GM21390 (cell line): ENCODE results near the gene NRL.

Source experiments
- ATAC-seq: cut with Tn5 transposase; IDR thresholded peaks from one replicate; pipeline ENCODE4 v1.9.1; 2021; ENCODE audit not compliant: unreplicated experiment

The NRL gene

DNA sequence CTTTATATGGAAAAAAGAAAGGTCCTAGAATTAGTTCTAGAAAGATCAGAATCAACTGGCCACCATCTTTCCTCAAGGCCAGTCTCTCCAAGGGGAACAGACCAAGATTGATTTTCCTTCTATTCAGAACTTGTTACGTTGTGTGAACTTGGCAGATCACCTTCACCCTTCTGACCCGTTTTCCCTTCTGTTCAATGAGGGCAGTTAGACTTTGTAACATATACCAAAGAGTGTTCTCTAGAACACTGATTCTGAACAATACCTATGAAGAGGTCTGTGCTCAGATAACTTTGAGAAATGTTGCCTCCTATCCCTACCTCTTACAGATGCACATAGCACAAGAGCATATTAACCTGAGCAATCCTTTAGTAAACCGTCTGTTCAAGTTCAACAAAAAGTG is 31.3 kb downstream of the NRL start:
- no peak for ATAC-seq

DNA sequence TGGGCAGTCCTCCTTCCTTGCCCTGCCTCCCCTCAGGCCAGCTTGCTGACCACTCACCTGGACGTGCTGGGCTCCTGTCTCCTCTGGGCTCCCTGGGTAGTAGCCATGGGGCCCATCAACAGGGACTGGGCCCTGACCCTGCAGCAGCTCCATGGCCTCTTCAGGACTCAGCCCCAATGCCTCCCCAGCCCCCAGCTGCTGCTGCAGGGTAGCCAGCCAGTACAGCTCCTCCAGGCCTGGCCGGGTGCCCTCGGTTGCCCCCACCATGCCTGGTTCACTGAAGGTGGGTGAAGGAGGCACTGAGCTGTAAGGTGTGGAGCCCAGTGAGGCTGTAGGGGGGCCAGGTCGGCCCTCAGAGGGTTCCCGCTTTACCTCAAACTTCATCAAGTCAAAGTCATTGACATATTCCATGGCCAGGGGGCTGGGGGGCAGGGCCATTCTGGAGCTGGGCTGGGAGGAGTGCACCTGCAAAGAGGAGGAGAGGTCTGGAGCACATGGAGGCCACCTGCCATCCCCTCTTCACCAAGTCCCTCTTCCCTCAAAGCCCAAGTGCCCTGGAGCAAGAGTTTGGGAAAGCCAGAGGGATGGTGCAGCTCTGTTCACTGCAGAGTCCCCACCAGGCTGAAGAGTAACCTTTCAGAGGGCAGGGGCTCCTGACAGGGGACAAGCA is 32.2 kb downstream of the NRL start:
- ATAC-seq: no peak

DNA sequence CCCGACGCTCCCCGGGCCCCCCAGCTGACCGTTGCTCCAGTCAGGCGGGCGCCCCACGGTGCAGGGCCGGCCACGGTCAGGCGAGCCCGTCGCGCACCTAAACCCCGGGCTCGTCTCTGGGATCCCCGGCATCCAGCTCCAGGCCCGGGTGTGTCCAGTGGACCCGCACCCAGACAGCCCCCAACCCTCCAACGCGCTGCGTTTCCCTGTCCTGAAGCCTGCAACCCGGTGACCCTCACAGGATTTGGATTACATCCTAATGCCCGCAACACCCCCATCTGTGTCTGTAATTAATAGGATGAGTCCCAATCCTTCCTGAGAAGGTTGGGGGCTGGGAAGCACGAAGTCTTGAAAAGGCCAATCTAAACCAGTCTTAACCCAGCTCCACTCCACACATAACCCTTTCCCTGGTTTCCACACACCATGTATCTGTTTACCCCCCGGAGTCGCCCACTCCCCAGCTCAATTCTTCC is 33.0 kb downstream of the NRL start:
- no peak for ATAC-seq

DNA sequence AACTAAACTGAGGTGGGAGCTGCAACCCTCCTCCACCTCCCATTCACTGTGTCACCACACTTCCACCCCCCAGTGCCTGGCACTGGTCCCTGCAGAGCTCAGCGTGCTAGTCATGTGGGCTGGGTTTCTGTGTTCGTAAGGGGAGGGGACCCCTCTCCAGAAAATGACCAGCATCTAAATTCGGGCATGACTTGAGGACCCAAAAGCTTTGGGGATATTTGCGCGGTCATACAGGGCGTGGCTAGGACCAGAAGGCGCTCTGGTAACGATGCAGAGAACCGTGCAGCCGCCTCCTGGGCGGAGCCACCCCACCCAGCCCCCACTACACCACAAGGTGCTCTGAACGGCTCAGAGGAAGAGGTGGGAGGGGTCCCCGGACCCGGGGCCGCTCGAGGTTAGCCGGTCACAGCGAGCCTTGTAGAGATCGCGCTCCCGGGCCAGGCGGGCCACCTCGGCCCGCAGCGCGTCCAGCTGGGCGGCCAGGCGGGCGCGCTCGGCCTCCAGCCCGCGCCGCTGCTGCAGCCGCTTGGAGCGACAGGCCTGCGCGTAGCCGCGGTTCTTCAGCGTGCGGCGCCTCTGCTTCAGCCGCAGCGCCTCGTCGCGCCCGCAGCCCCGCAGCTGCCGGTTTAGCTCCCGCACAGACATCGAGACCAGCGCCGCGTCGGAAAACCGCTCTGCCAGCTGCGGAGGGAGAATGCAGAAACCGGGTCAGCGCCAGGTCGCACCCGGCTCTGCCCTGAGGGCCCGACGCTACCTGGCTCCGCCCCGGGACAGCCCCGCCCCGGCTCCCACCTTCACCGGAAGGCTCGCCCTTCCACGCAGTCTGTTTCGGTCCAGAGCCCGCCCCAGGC is 33.6 kb downstream of the NRL start:
- ATAC-seq: peak; percentile 86

DNA sequence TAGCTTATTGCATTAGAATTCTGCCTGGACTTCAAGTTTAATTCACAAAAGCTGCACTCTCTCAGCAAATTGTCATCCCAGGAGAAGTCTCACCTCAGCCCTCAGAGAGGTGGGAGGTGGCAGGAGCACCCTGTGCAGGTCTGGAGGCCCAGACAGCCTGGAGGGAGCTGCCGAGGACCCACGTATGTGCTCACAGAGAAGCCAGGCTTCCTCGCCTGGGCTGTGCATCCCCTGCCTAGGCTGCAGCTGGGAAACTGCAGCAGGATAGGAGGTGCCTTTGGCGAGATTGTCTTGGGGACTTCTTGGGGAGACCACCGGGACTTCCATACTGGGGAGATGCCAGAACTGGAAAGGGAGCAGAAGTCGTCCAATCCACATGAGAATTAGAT is 34.6 kb downstream of the NRL start:
- ATAC-seq: no peak

DNA sequence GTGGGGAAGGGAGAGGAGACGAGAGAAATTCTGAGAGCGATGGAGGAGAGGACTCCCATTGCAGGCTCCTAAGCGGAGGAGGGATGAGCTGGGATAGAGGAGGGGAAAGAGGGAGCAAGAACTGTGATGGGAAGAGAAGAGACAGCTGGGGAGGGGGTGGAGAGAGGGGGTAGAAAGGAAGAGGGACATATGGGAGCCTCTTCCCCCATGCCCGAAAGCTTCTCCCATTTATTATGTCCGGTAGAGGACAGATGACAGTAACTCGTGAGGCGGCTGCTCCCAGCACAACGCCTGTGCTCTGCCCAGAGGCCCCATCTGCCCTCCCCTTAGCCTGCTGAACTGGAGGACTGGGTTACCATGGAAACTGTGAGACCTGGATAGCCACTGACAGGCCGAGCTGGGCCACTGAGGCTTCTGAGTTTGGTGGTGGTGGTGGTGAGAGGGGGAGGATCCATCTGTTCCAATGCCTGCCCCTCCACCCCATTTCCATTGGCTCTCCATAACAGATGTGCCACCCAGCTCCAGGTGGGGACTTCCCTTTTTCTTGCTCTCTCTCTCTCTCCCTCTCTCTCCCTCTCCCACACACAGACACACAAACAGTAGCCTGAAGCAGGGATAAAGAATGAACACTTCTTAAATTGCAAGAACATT is 35.1 kb downstream of the NRL start:
- ATAC-seq: no peak

DNA sequence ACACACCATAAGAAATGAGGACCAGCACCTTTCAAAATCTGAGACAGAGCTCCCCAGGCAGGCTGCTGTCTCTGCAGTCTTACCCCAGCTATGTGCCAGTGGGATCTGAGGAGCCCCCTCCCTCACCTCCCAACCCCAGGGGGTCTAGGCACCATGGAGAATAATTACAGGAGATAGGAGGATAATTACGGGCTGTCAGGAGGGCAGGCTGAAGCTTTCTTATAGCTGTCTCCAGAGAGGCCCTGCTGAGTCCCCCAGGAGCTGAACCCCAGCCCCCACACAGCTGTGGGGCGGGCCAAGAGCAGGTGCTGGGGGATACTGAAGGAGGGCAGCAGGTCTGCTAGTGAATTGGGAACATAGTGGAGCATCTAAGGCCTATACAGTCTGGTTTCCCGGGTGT is 36.6 kb downstream of the NRL start:
- no peak for ATAC-seq

DNA sequence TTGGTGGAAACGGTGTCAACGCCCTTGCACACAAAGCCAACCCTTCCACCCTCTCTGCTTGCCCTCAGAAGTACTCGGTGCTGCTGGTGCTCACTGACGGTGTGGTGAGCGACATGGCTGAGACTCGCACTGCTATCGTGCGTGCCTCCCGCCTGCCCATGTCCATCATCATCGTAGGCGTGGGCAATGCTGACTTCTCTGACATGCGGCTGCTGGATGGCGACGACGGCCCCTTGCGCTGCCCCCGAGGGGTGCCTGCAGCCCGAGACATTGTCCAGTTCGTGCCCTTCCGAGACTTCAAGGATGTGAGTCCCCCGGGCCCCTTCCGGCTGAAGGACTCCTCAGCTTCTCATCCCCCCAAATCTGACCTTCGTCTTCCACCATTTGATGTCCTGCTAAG is 37.7 kb downstream of the NRL start:
- no peak for ATAC-seq

DNA sequence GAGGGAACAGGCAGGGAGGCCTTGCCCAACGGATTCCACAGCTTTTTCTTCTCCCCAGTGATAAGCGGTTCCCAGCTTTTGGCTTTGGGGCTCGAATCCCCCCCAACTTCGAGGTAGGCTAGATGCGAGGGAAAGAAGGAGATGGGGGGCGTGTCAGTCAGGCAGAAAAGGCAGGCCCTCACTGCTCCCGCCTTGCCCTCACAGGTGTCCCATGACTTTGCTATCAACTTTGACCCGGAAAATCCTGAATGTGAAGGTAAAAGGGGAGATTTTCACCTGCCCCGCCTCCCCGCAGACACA is 38.5 kb downstream of the NRL start:
- no peak for ATAC-seq

DNA sequence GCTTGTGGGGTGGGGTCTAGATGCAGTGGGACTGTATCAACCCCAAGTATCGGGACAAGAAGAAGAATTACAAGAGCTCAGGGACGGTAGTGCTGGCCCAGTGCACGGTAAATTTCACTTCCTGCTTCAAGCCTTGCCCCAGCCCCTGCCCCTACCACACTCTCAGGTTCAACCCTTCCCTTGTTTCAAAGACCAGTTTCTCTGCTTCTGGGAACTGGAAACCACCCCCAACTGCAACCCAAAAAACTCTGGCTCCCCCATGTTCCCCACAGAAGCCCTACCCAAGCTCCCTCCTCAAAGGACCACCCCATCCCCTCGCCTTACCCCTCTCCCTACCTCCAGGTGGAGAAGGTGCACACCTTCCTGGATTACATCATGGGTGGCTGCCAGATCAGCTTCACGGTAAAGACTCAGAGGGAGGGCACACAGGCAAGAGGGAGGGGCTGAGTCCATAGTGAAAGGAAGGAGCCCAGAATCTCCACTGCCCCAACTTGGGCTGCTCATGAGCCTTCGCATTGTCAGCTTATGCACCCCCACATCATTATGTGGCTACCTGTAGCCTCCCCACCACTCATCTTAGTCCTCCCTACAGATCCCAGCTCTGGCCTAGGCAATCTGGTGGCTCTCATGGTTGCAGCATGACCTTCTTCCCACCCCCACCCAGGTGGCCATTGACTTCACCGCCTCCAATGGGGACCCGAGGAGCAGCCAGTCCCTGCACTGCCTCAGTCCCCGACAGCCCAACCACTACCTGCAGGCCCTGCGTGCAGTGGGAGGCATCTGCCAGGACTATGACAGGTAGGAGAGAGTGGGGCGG is 39.1 kb downstream of the NRL start:
- no peak for ATAC-seq

DNA sequence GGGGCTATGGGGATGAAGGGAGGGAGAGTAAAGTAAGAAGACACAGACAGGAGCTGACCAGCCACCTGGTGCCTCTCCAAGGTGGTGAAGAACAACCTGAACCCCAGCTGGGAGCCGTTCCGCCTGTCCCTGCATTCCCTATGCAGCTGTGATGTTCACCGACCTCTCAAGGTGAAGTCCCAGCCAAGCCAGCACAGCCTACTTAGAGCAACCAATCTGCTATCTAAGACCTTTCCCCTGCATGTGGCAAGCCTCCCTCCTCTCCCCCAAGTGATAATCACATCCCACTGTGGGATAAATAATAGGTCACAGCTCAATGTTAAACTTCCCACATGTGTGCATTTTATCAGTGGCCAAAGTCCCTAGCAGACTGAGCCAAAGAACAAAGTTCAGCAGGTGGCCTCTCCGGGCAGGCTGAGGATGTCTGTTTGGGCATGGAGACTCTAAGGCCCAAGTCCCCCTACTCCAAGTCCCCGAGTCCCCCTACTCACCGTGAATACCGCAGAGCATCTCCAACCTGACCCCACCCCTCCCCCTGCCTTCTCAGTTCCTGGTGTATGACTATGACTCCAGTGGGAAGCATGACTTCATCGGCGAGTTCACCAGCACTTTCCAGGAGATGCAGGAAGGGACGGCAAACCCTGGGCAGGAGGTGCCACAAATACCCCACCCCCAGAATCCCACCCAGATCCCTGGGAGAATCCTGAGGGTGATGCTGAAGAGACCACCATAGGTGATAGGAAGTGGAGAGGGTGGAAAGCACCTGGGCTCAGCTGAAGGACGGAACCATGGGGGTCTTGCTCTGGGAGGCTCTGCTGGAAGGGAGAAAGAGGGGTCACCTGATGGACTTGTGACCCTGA is 39.9 kb downstream of the NRL start:
- no peak for ATAC-seq

DNA sequence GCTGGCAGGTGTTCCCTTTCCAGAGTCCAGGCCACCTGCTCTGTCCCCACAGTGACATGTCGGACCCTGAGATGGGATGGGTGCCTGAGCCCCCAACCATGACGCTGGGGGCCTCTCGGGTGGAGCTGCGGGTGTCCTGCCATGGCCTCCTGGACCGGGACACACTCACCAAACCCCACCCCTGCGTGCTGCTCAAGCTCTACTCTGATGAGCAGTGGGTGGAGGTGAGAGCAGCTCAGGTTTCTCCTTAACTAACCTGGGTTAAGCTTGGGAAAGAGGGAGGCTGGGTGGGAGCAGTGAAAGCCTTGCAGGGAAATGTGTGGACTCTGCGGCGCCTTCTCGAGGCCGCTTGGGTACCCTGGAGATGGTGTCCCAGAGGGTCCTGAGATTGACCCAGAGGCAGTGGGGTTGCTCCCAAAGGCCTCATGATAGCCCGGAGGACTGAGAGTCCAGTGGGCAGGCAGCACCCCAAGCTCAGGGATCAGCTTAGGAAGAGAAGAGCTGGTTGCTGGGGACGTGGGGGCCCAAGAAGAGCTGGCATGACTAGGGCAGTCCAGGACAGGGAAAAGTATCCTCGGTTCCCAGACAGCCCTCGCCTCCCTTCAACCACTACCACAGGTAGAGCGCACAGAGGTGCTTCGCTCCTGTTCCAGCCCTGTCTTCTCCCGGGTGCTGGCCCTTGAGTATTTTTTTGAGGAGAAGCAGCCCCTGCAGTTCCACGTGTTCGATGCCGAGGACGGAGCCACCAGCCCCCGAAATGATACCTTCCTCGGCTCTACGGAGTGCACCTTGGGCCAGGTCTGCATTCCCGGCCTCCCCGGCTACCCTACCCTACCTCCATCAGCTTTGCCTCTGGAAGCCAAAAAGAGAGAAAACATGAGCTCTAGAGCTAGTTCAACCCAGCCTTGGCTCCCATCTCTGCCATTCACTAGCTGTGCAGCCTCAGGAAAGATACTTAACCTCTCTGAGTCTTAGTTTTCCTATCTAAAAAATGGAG is 41.6 kb downstream of the NRL start:
- no peak for ATAC-seq

DNA sequence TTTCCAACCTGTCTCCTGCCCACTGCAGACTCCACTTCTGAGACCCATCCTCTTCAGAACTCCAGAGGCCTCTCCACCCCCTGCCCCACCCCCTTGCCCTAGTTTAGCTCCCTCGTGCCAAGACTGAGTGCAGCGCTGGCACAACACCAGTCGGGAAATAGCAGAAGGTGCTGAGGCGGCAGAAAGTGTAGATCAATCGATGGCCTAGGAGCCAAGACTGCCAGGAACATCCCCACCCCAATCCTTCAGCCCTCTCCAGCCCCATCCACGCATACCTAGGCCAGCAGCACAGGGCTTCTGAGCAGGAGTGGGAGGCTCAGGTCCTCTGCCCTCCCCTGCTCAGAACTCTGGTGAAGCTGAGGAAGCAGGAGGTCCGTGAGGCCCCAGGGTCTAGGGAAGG is 42.3 kb downstream of the NRL start:
- no peak for ATAC-seq

DNA sequence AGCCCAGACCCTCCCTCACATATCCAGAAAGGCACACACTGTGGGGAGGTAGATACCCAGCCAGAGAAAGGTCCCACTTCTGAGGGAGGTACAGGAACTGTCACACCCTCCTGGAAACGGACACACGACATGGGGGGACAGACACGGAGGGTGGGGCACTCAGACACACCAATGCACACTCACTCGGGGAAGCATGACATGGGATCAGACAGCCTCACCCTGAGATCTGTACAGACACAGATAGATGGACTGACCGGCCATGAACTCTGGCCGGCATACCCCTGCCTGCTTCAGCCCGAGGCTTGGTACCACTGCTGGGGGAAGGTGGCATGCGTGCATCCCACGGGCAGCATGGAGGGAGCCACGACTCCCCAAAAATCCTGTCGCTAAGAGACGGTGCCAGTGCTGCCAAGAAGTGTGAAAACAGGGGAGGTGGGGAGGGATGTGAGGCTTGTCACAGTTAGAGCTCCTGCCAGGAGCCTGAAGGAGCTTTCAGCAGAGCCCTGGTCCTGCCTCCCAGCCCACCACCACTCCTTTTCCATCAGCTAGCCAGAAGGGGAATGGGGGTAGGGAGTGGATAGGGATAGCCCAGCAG is 42.8 kb downstream of the NRL start:
- no peak for ATAC-seq

DNA sequence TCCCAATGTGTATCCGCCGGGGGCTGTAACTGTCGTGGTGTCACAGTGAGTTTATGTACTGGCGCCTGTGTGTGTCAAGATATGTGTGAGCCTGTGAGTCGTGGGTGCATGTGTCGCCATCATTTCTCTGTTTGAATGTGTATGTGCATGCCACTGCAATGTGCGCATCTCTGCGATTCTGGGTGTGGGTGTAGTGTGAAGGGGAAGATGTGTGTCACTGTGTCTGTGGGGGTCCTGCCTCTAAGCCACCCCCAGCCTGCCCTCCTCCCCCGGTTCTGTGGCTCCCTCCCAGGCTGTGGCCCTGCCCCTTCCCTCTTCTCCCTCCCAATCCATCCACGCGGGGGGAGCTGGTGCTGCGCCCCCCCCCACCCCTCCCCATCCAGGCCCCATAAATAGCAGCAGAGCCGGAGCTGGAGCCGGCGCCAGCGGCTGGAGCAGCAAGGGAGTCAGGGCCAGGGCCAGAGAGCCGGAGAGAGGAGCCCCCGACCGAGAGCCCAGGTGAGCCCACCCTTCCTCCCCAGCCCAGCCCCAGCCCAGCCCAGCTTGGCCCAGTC is 43.5 kb downstream of the NRL start, which contains the start of gene CPNE6:
Gene CPNE6, plus strand, starts transcription at position 419 of the 554 bp plus-strand sequence. CDS start 1,375 bp downstream, outside the sequence.
- no peak for ATAC-seq

DNA sequence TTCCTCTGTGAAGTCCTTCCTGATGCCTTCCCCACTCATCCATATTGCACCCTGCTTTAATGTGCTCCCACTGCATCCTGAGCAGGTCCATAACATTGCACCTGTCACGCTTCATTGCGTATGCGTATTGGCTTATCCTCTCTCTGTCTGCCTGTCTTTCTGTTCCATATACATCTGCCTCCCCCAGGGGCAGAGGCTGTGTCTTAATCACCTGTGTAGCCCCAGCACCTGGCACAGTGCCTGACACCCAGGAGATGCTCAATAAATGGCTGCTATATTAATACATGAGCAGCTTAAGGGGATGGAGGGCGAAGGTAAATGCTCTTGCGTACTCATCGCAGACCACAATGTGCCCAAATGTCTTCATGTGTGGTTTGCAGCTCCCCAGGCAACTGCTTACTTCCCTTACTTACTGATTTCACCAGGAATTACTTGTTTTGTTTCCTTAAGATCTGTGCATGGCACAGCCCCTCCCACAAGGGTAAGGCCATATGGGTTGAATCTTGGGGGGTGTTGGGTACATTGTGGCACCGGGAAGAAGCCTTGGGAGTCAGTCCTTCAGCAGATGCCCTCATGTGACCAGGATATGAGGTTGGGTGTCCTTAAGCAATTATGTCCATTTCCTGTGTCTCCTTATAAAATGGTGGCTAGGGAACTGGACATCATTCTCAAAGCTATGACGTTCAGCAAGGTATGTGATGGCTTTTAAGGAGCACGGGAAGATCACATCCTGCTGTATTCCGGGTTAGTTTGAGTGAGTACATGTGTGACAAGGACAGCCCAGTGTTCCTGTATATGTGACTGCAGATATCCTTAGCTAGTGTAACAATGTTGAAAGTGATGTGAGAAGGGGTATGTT is 44.2 kb downstream of the NRL start:
- no peak for ATAC-seq

DNA sequence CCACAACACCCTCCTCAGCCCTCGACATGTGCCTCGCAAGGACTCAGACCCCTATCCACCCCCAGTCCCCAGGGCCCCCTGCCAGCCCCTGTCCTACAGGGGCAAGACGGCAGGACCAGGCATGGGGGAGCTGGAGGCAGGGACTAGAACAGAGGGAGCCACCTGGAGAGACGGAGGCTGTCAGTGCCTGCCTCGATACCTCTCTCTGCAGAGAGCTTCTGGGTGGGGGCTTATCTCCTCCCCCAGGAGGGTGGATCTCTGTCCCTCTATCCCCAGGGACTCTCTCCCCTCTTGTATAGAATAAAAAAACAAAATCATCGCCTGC is 45.4 kb downstream of the NRL start:
- no peak for ATAC-seq
